Inflammatory macrophage treated with lipopolysaccharide for 1 hour (primary cell): ENCODE measurements around the gene CTAG1A.
"Not testable (repeated sequence)": the region's sequence is repeated elsewhere in the genome, so short reads cannot be mapped to it uniquely, and the experiment has no call there.

Experiments
- DNase-seq, 2 donors: peaks; one replicate each; pipeline ENCODE4 v3.0.0-alpha.2; 2020 to 2022

CTAG1A gene

DNA sequence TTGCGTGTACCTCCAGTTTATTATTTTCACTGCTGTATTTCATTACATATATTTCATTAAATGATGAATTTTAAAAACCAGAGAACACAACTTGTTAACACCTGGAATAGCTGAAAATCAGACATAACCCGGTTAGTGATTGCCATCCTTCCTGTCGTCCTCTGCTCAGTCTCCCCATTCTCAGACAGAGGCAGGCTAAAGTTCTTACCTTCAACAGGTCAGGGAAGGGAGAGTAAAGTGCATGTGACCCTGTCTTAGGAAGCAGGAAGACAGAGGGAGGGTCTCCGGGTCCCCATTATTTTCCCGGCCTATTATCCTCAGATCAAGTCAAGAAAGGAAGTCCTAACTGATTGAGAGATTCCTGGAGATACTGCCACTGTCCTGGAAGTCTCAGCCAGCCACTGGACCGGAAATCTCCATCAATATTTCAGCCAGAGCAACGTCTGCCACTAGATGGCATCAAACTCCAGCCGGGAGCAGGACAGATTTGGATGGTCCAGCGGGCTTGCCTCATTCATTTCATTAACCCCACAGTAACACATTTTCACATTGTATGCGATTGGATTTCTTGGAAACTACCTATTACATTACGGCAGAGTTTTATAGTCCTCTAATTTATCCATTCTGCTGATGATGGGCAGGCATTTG, 36.0 kb downstream of the CTAG1A start:
- not testable (repeated sequence) for DNase-seq

DNA sequence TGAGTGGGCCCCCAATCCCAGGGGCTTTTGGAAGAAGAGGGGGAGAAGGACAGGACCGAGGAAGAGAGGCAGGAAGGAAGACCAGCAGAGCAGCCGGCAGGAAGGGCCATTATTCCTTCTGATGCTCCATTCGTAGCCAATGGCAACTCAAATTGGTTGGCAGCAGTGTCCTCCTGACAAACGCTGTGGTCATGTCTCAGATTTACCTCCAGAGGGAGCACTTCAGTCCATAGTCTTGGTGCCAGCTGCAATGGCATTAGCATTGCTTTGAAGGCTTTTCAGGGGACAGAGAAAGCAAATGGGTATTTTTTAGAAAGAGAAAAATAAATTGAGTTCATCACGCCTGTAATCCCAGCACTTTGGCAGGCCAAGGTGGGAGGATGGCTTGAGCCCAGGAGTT, 44.0 kb downstream of the CTAG1A start:
- not testable (repeated sequence) for DNase-seq

DNA sequence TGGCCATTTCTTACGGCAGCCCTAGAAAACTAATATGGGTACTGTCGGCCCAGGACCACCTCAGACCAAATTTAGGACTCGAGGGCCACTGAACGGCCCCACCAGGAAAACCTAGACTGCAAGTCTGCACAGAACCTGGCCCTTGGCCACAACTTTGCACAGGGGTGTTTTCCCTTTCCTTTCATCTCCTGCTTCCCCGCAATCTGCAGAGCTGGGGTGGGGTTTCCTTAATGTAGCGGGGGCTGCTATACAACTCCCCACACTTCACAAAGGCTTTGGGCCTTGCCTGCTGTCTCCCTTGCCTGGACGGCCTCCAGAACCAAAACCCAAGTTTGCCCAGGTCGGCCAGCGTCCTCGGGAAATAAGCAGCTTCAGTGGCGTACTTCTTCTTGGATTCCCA, 46.0 kb downstream of the CTAG1A start:
- not testable (repeated sequence) for DNase-seq

DNA sequence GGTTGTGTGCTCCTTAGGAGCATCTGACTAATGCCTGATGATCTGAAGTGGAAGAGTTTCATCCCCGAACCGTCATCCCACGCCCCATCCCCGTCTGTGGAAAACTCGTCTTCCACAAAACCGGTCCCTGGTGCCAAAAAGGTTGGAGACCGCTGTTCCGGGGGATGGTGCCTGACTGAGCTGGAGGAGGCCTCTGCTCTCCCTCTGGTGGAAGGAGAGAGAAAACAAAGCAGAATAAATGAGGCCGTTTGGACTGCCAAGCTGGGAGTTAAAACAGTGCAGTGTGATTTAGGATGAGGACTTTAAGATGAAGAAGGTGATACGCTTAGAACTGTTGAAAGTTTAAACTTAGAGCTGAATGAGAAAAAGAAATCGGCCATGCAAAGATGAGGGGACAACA, 48.7 kb downstream of the CTAG1A start:
- not testable (repeated sequence) for DNase-seq
